HG03575 (cell line): ENCODE measurements around the gene MRPL41.
"Not testable (repeated sequence)": the region's sequence is repeated elsewhere in the genome, so short reads cannot be mapped to it uniquely, and the experiment has no call there.

Source experiments
- ATAC-seq: cut with Tn5 transposase; IDR thresholded peaks from one replicate; pipeline ENCODE4 v1.9.1; 2021; ENCODE audit not compliant: unreplicated experiment, insufficient number of reproducible peaks, low FRiP score; ENCODE audit errors: extremely low read depth

Gene MRPL41

GRCh38 chr9:137547687-137548543 lies 3.8 kb upstream of the MRPL41 start:
- no peak for ATAC-seq

DNA sequence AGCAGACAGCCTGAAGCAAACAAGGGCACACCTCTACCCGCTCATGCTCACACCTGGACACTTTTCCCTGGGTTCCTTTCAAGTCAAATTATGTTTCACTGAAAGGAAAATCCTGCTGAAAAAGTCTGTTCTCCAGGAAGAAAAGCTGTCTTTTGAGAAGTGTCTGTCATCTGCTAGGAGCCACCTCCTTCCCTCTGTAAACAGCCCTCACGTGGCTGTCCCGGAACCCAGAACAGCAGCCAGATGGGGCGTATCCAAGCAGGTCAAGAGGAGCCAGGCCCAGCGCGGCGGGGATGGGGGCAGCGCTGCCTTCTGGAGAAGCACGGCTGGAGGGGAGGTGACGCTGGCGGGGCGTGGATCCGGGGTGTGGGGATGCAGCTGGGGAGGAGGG lies 1.5 kb upstream of the MRPL41 start, which contains the start of gene PNPLA7:
Gene PNPLA7, minus strand, starts transcription at position 172 of the 391 bp plus-strand sequence. CDS start 205 bp downstream, outside the sequence.
- ATAC-seq, result no peak

DNA sequence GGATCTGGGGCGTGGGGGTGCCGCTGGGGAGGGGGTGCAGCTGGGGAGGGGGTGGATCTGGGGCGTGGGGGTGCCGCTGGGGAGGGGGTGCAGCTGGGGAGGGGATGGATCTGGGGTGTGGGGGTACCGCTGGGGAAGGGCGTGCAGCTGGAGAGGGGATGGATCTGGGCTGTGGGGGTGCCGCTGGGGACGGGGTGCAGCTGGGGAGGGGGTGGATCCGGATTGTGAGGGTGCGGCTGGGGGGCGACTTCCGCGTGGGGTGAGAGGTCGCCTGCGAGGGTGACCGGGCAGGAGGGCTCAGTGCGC lies 768 bp upstream of the MRPL41 start:
- not testable (repeated sequence) for ATAC-seq

GRCh38 chr9:137552022-137552768 lies 516 bp downstream of the MRPL41 start:
- ATAC-seq, result no peak

DNA sequence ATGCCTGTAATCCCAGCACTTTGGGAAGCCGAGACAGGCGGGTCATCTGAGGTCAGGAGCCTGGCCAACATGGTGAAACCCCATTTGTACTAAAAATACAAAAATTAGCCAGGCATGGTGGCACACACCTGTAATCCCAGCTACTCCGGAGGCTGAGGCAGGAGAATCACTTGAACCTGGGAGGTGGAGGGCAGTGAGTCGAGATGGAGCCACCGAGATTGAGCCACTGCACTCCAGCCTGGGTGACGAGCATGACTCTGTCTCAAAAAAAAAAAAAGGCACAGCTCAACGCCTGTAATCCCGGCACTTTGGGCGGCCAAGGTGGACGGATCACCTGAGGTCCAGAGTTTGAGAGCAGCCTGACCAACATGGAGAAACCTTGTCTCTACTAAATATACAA lies 2.0 kb downstream of the MRPL41 start:
- not testable (repeated sequence) for ATAC-seq

GRCh38 chr9:137554349-137554748 lies 2.7 kb downstream of the MRPL41 start:
- no peak for ATAC-seq

DNA sequence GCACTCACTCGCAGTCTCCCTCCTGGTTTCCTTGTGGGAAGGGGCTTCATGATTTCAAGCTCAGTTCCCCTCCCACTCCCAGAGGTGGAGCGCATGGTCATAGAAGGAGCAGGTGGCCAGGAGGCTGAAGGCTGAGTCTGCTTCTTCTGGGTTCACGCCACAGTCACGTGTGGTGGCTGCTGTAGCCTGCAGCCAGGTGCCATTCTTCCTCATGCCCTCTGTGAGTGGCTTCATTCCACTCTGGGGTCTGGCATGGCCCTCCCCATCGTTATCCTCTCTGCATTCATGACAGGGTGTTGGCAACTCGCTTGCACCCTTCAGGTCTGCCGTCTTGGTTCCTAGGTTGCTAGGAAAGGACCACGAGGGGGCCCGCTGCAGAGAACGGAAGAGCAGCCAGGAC lies 3.5 kb downstream of the MRPL41 start:
- no peak for ATAC-seq

DNA sequence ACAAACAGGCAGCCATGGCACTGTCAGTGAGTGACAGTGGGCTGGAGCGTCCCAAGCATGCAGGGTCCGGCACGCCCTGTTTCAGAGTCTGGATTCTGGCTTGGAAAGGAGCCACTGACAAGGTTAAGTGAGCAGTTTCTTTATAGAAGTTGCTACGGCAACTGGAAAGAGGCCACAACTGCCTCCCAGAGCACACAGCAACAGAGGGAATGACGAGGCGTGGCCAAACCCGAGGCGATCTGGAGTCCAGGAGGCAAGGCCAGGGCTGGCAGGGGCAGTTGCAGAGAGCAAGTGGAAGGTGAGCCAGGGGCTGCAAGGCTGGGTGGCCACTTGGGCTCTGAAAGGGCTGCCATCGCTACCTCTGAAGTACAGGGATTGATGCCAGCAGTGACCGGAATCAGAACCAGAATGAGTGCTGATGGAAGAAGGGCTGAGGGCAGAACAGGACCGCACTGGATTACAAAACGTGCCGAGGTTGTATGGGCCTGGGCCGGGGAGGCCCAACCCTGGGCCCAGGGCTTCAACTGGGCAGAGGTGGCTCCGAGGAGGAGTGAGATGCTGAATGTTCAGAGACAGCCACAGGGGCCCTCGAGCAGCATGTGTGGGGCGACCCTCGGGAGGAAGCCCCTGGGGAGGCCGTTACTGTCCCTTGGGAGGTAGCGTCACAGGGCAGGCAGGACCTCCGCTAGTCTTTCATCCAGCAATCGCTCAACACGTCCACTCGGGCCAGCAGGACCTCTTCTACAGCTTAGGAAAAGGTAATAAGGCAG lies 4.6 kb downstream of the MRPL41 start:
- no peak for ATAC-seq

GRCh38 chr9:137558127-137558526 lies 6.4 kb downstream of the MRPL41 start:
- ATAC-seq, result no peak

- ATAC-seq, result no peak
These were observed 12.5 kb downstream of the MRPL41 start for GRCh38 chr9:137564134-137564533.

GRCh38 chr9:137564817-137565411 lies 13.2 kb downstream of the MRPL41 start:
- no peak for ATAC-seq

DNA sequence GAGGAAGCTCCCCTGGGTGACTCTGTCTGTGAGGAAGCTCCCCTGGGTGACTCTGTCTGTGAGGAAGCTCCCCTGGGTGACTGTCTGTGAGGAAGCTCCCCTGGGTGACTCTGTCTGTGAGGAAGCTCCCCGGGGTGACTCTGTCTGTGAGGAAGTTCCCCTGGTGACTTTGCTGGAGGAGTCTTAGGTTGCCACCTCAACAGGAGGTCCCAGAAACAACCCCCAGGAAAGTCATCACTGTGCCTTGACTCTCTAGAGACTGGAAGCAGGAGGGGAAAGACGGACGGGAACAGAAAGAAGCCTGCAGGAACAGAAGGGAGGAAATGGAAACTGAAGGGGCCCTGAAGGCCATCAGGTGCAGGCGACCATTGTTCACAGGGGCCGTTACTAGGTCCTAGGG lies 16.8 kb downstream of the MRPL41 start:
- not testable (repeated sequence) for ATAC-seq

DNA sequence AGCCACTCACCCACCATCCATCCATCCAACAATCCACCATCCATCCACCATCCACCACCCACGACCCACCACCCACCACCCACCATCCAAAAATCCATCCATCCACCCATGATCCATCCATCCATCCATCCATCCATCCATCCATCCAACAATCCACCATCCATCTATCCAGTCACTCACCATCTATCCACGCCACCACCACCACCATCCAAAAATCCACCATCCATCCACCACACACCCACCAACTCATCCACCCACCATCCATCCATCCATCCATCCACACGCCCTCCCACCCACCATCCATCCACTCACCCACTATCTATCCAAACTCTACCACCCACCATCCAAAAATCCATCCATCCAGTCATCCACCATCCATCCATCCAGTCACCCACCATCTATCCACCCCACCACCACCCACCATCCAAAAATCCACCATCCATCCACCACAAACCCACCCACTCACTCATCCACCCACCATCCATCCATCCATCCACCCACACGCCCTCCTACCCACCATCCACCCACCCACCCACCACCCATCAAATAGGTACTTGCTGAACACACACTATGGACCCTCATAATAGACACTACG lies 18.0 kb downstream of the MRPL41 start:
- no peak for ATAC-seq

DNA sequence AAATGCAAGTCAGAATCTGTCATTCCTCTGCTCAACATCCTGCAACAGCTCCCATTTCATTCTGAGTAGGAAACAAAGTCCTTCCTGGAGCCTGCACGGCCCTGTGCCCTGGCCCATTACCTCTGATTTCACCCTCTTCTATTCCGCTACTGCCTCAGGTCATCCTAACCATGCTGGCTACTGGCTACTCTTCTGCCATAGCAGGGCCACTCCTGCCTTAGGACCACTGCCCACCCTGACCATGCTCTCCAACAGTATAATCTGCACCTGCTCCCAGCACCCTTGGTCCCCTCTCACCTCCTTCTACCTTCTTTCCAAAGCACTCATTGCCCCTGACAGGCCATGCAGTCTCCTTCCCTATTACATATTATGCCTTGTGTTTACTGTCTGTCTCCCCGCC lies 18.9 kb downstream of the MRPL41 start:
- no peak for ATAC-seq

DNA sequence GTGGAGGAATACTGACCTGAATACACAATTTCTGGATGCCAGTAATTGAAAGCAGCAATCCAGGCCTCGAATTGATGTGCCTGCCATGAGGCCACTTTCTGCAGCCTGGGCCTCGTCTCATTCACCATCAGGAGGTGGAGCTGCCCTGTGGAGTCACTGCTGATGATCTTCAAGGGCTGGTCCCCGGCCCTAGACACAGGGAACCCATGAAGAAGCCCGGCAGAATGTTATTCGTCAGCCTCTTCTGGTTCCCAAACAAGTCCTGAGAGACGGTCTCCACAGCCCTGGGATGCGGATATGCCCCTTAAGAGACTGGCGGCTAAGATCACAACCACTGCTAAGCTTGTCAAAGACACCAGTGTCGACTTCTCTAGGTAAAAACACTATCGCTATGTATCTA lies 22.5 kb downstream of the MRPL41 start:
- ATAC-seq, result no peak

GRCh38 chr9:137575364-137575715 lies 23.7 kb downstream of the MRPL41 start:
- ATAC-seq, result no peak

- ATAC-seq, result no peak
These were observed 24.2 kb downstream of the MRPL41 start for GRCh38 chr9:137575716-137576411.

- ATAC-seq, result no peak
These were observed 27.0 kb downstream of the MRPL41 start, which contains the start of gene DPH7 for GRCh38 chr9:137578518-137579258. TSS of gene DPH7 (minus strand) at chr9:137578925. CDS start at chr9:137578777, 148 bp downstream.
